CD8-positive, alpha-beta memory T cell (primary cell): ENCODE data around the gene STK40. TPM values are rescaled to one million over a fixed set of nuclear protein-coding genes. Genes with fewer than 3 reads are reported as not detected.

Source experiments
- CTCF ChIA-PET: fragments of 350-600 bp; sonication (Branson Sonifier 250); formaldehyde crosslinking; loops from one replicate; lab custom pipeline; 2021; ENCODE audit warnings: antibody characterized with exemption; lab: Charles Lee
- POLR2A ChIA-PET: fragments of 350-600 bp; sonication (Branson Sonifier 250); formaldehyde crosslinking; loops from one replicate; lab custom pipeline; 2021; ENCODE audit warnings: antibody characterized with exemption; lab: Charles Lee
- DNase-seq, 5 donors: peaks; one replicate each; pipeline versions ENCODE4 v3.0.0 to v3.0.0-alpha.2; 2020 to 2022; ENCODE audit warnings: mixed read lengths in 1 of 5
- H3K27ac ChIP-seq: one replicate; pipeline ENCODE4 v1.7.0; 2013; ENCODE audit warnings: low read depth, mild to moderate bottlenecking, low read length, moderate library complexity
- H3K27me3 ChIP-seq: 2 replicates; pipeline ENCODE4 v1.7.0; 2013; ENCODE audit warnings: low read length, mild to moderate bottlenecking; ENCODE audit not compliant: insufficient read depth, poor library complexity, severe bottlenecking
- H3K36me3 ChIP-seq: 2 replicates; pipeline ENCODE4 v1.7.0; 2013; ENCODE audit warnings: mild to moderate bottlenecking, low read length, moderate library complexity; ENCODE audit not compliant: insufficient read depth
- H3K4me1 ChIP-seq: 2 replicates; pipeline ENCODE4 v1.7.0; 2013; ENCODE audit warnings: mild to moderate bottlenecking, low read length, moderate library complexity; ENCODE audit not compliant: insufficient read depth
- H3K4me3 ChIP-seq: 2 replicates; pipeline ENCODE4 v1.7.0; 2013; ENCODE audit warnings: mild to moderate bottlenecking, low read length
- H3K9me3 ChIP-seq: 2 replicates; pipeline ENCODE4 v1.7.0; 2013; ENCODE audit warnings: mild to moderate bottlenecking, low read length
- H3K27ac Mint-ChIP-seq, 8 donors: one replicate each; pipeline ENCODE4 v1.8.0; 2020 to 2021; ENCODE audit warnings: mixed read lengths in 8 of 8, mild to moderate bottlenecking in 6 of 8, inconsistent platforms in 3 of 8, moderate library complexity in 3 of 8
- H3K27me3 Mint-ChIP-seq, 2 donors: one replicate each; pipeline ENCODE4 v1.8.0; 2020 to 2021; ENCODE audit warnings: mixed read lengths in 2 of 2, mild to moderate bottlenecking in 1 of 2, moderate library complexity in 1 of 2
- H3K36me3 Mint-ChIP-seq, 3 donors: one replicate each; pipeline ENCODE4 v1.8.0; 2020 to 2021; ENCODE audit warnings: mixed read lengths in 3 of 3, inconsistent platforms in 1 of 3, mild to moderate bottlenecking in 1 of 3
- H3K4me1 Mint-ChIP-seq, 3 donors: one replicate each; pipeline ENCODE4 v1.8.0; 2020 to 2021; ENCODE audit warnings: mixed read lengths in 3 of 3, inconsistent platforms in 1 of 3, mild to moderate bottlenecking in 1 of 3
- H3K4me3 Mint-ChIP-seq, 7 donors: one replicate each; pipeline ENCODE4 v1.8.0; 2020 to 2021; ENCODE audit warnings: mixed read lengths in 7 of 7, mild to moderate bottlenecking in 6 of 7, moderate library complexity in 4 of 7, inconsistent platforms in 2 of 7
- H3K9me3 Mint-ChIP-seq, 5 donors: one replicate each; pipeline ENCODE4 v1.8.0; 2020 to 2022; ENCODE audit warnings: mixed read lengths in 5 of 5, mild to moderate bottlenecking in 3 of 5, moderate library complexity in 2 of 5, inconsistent platforms in 1 of 5
- polyA plus RNA-seq: library from polyadenylated mRNA; unstranded; fragments of 300-500 nt; fragmentation: Illumina TruSeq; gene quantifications from one replicate; pipeline ENCODE4 v1.2.3, GENCODE V29; 2021
- total RNA-seq, 2 experiments: library from RNA; stranded (reverse); gene quantifications; one replicate each; pipeline ENCODE4 v1.2.3, GENCODE V29; 2021

Gene STK40
- total and polyA plus RNA-seq, 3 experiments from 2014 or later: 52.9 to 56.8 (median 53.7) TPM

DNA sequence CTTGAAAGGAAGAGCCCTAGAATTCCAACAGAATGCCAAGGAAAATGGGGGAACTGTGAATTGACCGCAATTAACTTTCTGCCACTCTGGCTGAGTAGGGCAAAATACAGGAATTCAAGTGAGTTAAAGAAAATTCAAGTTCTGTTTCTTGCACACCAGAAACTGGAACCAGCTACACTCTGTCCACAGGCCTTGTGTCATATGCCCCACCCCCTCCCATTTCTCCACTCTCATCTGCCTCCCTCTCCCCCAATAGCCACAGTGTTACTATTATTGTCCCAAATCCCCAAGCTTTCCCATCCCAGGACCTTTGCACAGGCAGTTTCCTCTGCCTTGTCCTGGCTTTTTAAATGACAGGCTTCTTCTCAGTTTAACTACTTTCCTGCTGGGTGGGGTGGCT, 4.3 kb upstream of the STK40 start:
- no peak for DNase-seq
- Histone ChIP-seq H3K27ac (no peak overlapping the region), H3K27me3 (no peaks in the 10 kb centered on the region), H3K9me3 (no peaks in the 10 kb centered on the region), H3K36me3 (peaks cover 27% of the 10 kb centered on the region), H3K4me1 (peaks cover 14% of the 10 kb centered on the region), H3K4me3 (no peak overlapping the region)
- no peaks in the 10 kb centered on the region for H3K9me3 Mint-ChIP-seq
- H3K27ac Mint-ChIP-seq: peak overlapping the region in 1 of 8 donors; percentile 38
- peaks cover 0 to 57% (median 10%) of the 10 kb centered on the region in 3 donors for H3K36me3 Mint-ChIP-seq
- H3K4me1 Mint-ChIP-seq: peaks cover 19 to 33% (median 28%) of the 10 kb centered on the region in 3 donors
- ChIA-PET POLR2A (no interaction called here), CTCF (no interaction called here)
- H3K27me3 Mint-ChIP-seq: no peaks in the 10 kb centered on the region
- peak overlapping the region in 1 of 7 donors; percentile 8 for H3K4me3 Mint-ChIP-seq

DNA sequence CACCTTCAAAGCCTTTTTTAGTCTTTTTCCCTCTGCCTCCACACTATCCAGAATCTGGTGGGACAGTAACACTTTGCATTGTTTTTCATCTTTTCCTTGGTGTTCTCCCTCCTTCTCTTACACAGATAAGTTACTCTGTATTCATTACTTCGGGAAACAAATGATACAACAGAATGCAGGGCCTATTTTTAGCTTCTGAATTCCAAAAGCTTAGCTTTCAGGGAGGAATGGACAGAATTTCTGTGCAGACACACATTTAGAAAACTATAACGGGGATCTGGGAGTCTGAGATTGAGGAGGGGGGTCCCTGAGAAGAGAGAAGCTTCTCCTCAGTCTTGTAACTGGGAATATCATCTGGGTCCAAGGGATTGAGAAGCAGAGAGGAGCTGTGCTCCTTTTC, 3.5 kb upstream of the STK40 start:
- no peaks in the 10 kb centered on the region for H3K27me3 ChIP-seq
- POLR2A ChIA-PET: no interaction called here
- no peak for DNase-seq
- peaks cover 27% of the 10 kb centered on the region for H3K36me3 ChIP-seq
- peak overlapping the region in 2 of 7 donors; percentile 8 to 57 for H3K4me3 Mint-ChIP-seq
- H3K36me3 Mint-ChIP-seq: peaks cover 0 to 59% (median 12%) of the 10 kb centered on the region in 3 donors
- H3K9me3 ChIP-seq: no peaks in the 10 kb centered on the region
- H3K4me3 ChIP-seq: no peak overlapping the region
- peak overlapping the region in 4 of 8 donors; percentile 4 to 57 (median 30) for H3K27ac Mint-ChIP-seq
- H3K9me3 Mint-ChIP-seq: no peaks in the 10 kb centered on the region
- H3K4me1 Mint-ChIP-seq: peaks cover 24 to 36% (median 32%) of the 10 kb centered on the region in 3 donors
- no peak overlapping the region for H3K27ac ChIP-seq
- H3K4me1 ChIP-seq: peaks cover 21% of the 10 kb centered on the region
- no peaks in the 10 kb centered on the region for H3K27me3 Mint-ChIP-seq
- CTCF ChIA-PET: interaction anchor here (1.5 to 1.7 kb wide), 2 partner anchors 21 to 46 kb away, joined by 4 to 5 read pairs; no protein-coding TSS in a partner anchor

DNA sequence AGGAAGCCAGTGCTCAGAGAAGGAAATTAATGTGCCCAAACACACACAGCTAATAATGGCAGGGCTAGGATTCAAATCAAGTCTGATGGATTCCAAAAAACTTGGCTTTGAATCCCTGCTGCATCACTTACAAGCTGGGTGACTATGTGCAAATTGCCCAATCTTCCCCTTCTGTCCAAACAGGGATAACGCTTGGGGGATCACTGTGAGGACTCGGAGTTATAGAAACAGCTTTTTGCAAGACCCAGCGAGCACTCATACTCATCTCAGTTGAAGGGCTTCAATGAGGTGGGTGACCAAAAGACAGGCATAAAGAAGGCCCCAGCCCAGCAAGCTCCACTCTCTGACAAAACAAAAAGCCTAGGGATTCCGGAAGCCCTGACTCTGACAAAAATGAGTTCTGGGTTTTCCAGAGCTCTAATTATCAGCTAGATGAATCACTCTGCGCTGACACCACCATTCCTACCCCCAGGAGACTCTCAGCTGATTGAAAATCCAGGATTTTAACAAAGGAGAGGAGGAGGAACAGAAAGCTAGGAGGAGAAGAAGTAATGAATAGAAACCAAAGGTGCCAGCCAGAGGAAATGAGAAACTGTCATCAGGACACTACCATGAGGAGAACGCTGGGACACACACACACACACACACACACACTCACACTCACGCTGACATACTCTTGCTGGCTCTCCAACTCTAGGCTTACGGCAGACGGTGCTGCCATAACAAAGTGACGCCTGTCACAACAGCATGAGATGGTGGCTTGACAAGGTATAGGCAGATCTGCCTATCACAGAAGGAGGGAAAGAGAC, 1.6 kb upstream of the STK40 start:
- Mint-ChIP-seq H3K4me3 (peak overlapping the region in 3 of 7 donors; percentile 28 to 97 (median 89)), H3K36me3 (peaks cover 0 to 46% (median 11%) of the 10 kb centered on the region in 3 donors), H3K9me3 (no peaks in the 10 kb centered on the region), H3K4me1 (peaks cover 39 to 45% (median 44%) of the 10 kb centered on the region in 3 donors), H3K27me3 (no peaks in the 10 kb centered on the region), H3K27ac (peak overlapping the region; percentile 79 to 99 (median 98))
- no peak for DNase-seq
- H3K4me1 ChIP-seq: peaks cover 37% of the 10 kb centered on the region
- no peak overlapping the region for H3K4me3 ChIP-seq
- H3K36me3 ChIP-seq: peaks cover 8% of the 10 kb centered on the region
- no peaks in the 10 kb centered on the region for H3K9me3 ChIP-seq
- CTCF ChIA-PET: interaction anchor here (0.7 to 3.4 kb wide), 8 partner anchors 10 to 199 kb away, joined by 3 to 23 read pairs (median 5); partner anchors contain the start of genes LSM10 and SH3D21
- H3K27ac ChIP-seq: peak overlapping the region; percentile 97
- no peaks in the 10 kb centered on the region for H3K27me3 ChIP-seq
- POLR2A ChIA-PET: interaction anchor here (0.9 to 3.3 kb wide), 7 partner anchors 10 to 238 kb away, joined by 3 to 43 read pairs (median 6); partner anchors contain the start of genes EVA1B, LSM10, MRPS15 and THRAP3

DNA sequence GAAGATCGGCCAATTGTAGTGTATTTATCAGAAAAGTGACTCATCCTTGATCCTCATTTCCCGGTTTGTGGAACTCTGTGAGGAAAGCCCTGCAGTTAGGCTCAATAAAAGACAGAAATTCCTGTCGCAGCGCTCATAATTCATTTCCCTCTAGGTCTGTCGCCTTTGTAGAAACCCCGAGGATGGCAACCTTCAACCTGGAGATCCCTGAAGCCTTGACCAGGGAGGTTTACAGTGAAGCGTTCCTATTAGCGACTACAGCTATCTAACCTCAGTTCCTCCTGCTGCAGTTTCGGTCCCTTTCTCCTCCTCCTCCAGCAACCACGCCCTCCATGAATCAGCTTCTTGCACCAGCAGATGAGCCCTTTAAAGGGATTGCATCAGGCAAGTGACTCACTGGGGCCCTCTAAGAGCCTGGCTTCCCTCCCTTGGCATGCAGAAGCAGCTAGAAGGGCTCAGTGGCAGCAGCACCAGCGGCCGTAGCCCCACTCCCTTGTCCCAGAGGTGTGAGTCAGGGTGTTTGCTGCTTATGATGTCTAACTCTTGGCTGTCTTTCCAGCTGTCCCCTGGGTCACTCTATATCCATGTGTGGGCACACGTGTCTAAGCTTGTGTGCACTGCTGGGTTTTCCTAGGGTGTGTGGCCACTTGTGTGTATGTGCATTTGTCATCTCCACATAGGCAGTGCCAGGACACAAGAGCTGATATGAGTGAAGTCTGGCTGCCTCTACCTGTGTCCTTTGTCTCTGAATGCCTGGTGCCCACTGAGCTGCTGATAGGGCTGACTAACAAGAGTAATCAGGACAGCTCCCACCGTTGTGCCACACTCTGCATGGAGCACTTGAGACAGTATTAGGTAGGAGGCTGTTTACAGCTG, 779 bp upstream of the STK40 start:
- peaks cover 0 to 41% (median 7%) of the 10 kb centered on the region in 3 donors for H3K36me3 Mint-ChIP-seq
- ChIA-PET CTCF (interaction anchor here (0.7 to 3.4 kb wide), 11 partner anchors 11 to 198 kb away, joined by 3 to 23 read pairs (median 4); partner anchors contain the start of genes LSM10 and SH3D21), POLR2A (interaction anchor here (0.7 to 3.3 kb wide), 8 partner anchors 11 to 237 kb away, joined by 3 to 43 read pairs (median 6); partner anchors contain the start of genes EVA1B, LSM10, MRPS15 and THRAP3)
- H3K9me3 ChIP-seq: no peaks in the 10 kb centered on the region
- peak overlapping the region; percentile 81 for H3K4me3 ChIP-seq
- peaks cover 37% of the 10 kb centered on the region for H3K4me1 ChIP-seq
- H3K9me3 Mint-ChIP-seq: no peaks in the 10 kb centered on the region
- peak in 4 of 5 donors; percentile 74 to 93 (median 77) for DNase-seq
- H3K4me3 Mint-ChIP-seq: peak overlapping the region; percentile 85 to 97 (median 92)
- H3K27ac Mint-ChIP-seq: peak overlapping the region; percentile 95 to 99 (median 98)
- H3K4me1 Mint-ChIP-seq: peaks cover 41 to 51% (median 49%) of the 10 kb centered on the region in 3 donors
- H3K27me3 Mint-ChIP-seq: no peaks in the 10 kb centered on the region
- H3K27ac ChIP-seq: peak overlapping the region; percentile 97
- peaks cover 6% of the 10 kb centered on the region for H3K36me3 ChIP-seq
- no peaks in the 10 kb centered on the region for H3K27me3 ChIP-seq

DNA sequence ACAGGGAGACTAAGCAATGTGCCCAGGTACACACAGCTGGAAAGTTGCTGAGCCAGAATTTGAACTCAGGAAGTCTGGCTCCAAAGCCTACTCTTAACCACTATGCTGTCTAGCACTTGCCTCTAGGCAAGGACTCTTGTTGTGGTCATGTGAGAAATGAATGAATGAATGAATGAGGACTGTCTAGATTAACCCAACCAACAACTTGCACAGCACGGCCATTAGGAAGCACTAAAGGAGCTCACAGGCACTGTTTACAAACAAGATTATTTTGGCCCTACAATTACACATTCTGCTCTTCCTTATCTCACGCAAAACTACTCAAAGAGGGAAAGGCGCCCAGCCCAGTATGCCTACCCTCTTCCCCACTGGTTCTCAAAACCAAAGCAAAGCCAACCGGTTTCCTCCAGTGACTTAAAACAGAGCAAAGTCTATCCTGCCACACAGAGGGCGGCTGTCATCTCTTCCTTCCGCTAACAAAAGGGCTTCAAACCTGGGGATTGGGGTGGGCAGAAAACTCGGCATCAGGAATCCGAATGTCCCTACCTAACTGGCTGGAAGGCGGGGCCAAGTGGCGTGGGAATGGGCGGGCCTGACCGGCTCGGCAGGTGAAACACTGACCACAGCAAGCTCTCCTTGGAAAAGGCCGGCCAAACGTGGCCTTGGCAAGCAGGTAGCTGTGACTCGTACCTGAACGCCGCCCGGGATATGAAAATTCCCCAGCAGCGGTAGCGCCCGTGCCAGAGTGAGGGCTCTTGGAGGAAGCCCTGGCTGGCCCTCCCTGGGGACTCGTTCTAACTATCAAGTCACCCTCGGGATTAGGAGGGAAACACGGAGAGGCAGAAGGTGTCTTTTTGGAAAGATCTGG, 948 bp downstream of the STK40 start:
- H3K27me3 Mint-ChIP-seq: peaks cover 0 to 2% of the 10 kb centered on the region in 2 donors
- Histone ChIP-seq H3K4me1 (peaks cover 49% of the 10 kb centered on the region), H3K27me3 (no peaks in the 10 kb centered on the region), H3K4me3 (peak overlapping the region; percentile 98), H3K36me3 (peaks cover 4% of the 10 kb centered on the region), H3K9me3 (no peaks in the 10 kb centered on the region), H3K27ac (peak overlapping the region; percentile 97)
- peak; percentile 27 to 55 (median 49) for DNase-seq
- H3K27ac Mint-ChIP-seq: peak overlapping the region; percentile 83 to 99 (median 97)
- H3K4me1 Mint-ChIP-seq: peaks cover 56 to 68% (median 66%) of the 10 kb centered on the region in 3 donors
- peaks cover 0 to 39% (median 7%) of the 10 kb centered on the region in 3 donors for H3K36me3 Mint-ChIP-seq
- ChIA-PET CTCF (interaction anchor here (1.5 to 6.9 kb wide), 3 partner anchors 13 to 42 kb away, joined by 3 to 38 read pairs (median 23); partner anchors contain the start of gene LSM10), POLR2A (interaction anchor here (0.5 to 3.3 kb wide), 4 partner anchors 12 to 27 kb away, joined by 5 to 43 read pairs (median 6); partner anchors contain the start of gene LSM10)
- peak overlapping the region; percentile 85 to 97 (median 89) for H3K4me3 Mint-ChIP-seq
- no peaks in the 10 kb centered on the region for H3K9me3 Mint-ChIP-seq

DNA sequence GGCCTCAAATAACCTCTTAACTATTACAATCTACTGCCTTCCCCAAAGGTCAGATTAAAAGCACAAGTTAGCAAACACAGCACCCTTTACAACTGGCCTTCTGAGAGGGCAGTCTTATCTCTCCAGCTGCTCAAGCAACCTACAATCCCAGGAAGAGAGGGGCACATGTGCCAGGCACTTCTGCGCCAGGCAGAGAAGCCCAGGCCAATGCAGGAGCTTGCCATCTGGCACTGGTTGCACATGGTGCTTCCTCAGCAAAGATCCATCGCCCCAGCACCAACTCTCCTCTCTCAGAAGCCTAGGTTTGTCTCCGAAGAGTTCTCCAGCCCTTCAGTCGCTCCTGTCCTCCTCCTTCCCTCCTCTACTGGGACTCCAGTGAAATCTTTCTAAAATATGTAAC, 2.5 kb downstream of the STK40 start:
- CTCF ChIA-PET: interaction anchor here (0.5 to 6.9 kb wide), 3 partner anchors 12 to 36 kb away, joined by 3 to 38 read pairs (median 3); no protein-coding TSS in a partner anchor
- Mint-ChIP-seq H3K4me1 (peaks cover 62 to 79% (median 78%) of the 10 kb centered on the region in 3 donors), H3K36me3 (peaks cover 0 to 35% (median 10%) of the 10 kb centered on the region in 3 donors), H3K9me3 (no peaks in the 10 kb centered on the region), H3K4me3 (peak overlapping the region in 6 of 7 donors; percentile 19 to 80 (median 67)), H3K27me3 (peaks cover 0 to 2% of the 10 kb centered on the region in 2 donors), H3K27ac (peak overlapping the region; percentile 47 to 99 (median 92))
- POLR2A ChIA-PET: interaction anchor here (1.1 kb wide), 1 partner anchor 14 kb away, joined by 6 read pairs; the partner anchor contains the start of gene LSM10
- H3K4me1 ChIP-seq: peaks cover 57% of the 10 kb centered on the region
- H3K36me3 ChIP-seq: peaks cover 4% of the 10 kb centered on the region
- no peak overlapping the region for H3K27ac ChIP-seq
- H3K27me3 ChIP-seq: no peaks in the 10 kb centered on the region
- DNase-seq: no peak
- no peak overlapping the region for H3K4me3 ChIP-seq
- no peaks in the 10 kb centered on the region for H3K9me3 ChIP-seq
